ENCODE measurements around the gene ANKRD2. TPM values are rescaled to one million over a fixed set of nuclear protein-coding genes. Genes with fewer than 3 reads are reported as not detected.

ANKRD2 gene
- total RNA-seq, 1 donor from 2014 or later: 0.26 TPM

DNA sequence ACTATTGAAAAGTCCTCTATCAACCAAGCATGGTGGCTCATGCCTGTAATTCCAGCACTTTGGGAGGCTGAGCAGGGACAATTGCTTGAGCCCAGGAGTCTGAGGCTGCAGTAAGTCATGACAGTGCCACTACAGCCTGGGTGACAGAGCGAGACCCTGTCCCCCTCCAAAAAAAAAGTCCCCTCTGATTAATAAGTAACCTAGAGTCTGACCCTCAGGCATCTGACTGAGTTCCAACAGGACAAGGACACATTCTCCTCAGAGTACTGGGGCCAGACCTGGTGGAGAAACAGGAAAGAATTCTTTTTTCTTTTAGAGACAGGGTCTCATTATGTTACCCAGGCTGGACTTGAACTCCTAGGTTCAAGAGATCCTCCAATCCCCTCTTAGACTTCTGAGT lies 50.7 kb downstream of the ANKRD2 start:
- FAIRE-seq (no peak), DNase-seq (ENCODE audit: low read depth) (no peak)
- no peak overlapping the region for H3K4me3 ChIP-seq (ENCODE audit: low read depth, low read length)
- TF ChIP-seq, protein P1, sequence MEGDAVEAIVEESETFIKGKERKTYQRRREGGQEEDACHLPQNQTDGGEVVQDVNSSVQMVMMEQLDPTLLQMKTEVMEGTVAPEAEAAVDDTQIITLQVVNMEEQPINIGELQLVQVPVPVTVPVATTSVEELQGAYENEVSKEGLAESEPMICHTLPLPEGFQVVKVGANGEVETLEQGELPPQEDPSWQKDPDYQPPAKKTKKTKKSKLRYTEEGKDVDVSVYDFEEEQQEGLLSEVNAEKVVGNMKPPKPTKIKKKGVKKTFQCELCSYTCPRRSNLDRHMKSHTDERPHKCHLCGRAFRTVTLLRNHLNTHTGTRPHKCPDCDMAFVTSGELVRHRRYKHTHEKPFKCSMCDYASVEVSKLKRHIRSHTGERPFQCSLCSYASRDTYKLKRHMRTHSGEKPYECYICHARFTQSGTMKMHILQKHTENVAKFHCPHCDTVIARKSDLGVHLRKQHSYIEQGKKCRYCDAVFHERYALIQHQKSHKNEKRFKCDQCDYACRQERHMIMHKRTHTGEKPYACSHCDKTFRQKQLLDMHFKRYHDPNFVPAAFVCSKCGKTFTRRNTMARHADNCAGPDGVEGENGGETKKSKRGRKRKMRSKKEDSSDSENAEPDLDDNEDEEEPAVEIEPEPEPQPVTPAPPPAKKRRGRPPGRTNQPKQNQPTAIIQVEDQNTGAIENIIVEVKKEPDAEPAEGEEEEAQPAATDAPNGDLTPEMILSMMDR (IDR thresholded peaks at IDR 0.05; ENCODE audit: insufficient read depth, low read length, severe bottlenecking): no peak
- H3K36me3 ChIP-seq (ENCODE audit: control insufficient read depth, insufficient read depth, low read length): no peaks in the 10 kb centered on the region
- no peaks in the 10 kb centered on the region for H3K27me3 ChIP-seq (ENCODE audit: control insufficient read depth, insufficient read depth, low read length)

DNA sequence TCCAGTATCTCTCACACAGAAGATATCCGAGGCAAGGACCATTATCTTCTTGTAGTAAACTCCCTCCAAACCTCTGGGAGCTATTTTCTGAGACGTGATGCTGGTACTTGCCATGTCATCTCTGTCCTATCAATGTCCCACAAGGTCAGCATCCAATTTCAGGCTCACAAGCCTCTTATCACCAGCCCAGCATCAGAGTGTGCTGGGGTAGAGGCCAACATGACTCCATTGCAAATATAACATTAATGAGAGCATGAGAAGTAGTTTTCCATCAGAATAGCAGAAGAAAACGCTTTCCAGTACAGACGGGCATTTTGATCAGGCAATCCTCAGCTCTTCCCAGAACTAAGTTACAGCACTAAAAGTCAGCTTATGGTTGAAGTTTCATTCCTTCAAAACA lies 55.2 kb downstream of the ANKRD2 start:
- DNase-seq (ENCODE audit: low read depth) (no peak), FAIRE-seq (no peak)
- TF ChIP-seq, protein P1 (IDR thresholded peaks at IDR 0.05; ENCODE audit: insufficient read depth, low read length, severe bottlenecking): no peak

DNA sequence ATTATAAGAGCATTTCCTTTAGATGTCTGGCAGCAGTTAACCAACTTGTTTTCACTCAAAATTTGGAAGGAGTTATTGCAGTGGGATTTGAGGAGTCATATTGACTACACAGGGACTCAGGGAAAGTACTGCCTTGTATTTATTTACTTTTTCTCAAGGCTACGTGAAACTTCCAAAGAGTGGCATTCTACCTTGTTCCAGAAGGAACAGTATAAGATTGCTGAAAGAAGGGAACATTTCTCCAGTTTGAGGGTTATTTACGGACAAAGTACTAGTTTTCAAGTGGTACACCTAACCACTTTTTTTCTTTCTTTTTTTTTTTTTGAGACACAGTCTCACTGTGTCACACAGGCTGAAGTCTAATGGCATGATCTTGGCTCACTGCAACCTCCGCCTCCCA lies 55.6 kb downstream of the ANKRD2 start:
- TF ChIP-seq, protein P1 (IDR thresholded peaks at IDR 0.05; ENCODE audit: insufficient read depth, low read length, severe bottlenecking): no peak
- no peak for FAIRE-seq
- DNase-seq (ENCODE audit: low read depth): no peak
- Histone ChIP-seq H3K27me3 (ENCODE audit: control insufficient read depth, insufficient read depth, low read length) (no peaks in the 10 kb centered on the region), H3K4me3 (ENCODE audit: low read depth, low read length) (no peak overlapping the region), H3K36me3 (ENCODE audit: control insufficient read depth, insufficient read depth, low read length) (no peaks in the 10 kb centered on the region)

More for the DNA sequence above, 55.2 kb downstream of the ANKRD2 start:
- Histone ChIP-seq H3K27me3 (ENCODE audit: control insufficient read depth, insufficient read depth, low read length) (no peaks in the 10 kb centered on the region), H3K36me3 (ENCODE audit: control insufficient read depth, insufficient read depth, low read length) (no peaks in the 10 kb centered on the region), H3K4me3 (ENCODE audit: low read depth, low read length) (no peak overlapping the region)

DNA sequence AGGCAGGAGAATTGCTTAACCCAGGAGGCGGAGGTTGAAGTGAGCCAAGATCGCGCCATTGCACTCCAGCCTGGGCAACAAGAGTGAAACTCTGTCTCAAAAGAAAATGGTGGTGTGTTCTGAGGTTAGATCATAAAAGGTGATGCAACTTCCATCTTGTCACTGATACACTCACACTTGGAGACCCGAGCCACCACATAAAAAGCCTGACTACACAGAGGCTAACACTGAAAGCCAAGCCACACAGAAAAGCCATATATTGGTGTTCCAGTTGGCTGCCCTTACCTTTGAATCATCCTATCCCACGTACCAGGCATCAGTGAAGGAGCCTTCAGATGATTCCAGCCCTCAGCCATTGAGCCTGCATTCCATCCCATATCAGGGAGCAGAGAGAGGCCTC lies 56.7 kb downstream of the ANKRD2 start:
- Histone ChIP-seq H3K4me3 (ENCODE audit: low read depth, low read length) (no peak overlapping the region), H3K27me3 (ENCODE audit: control insufficient read depth, insufficient read depth, low read length) (no peaks in the 10 kb centered on the region), H3K36me3 (ENCODE audit: control insufficient read depth, insufficient read depth, low read length) (no peaks in the 10 kb centered on the region)
- TF ChIP-seq, protein P1 (IDR thresholded peaks at IDR 0.05; ENCODE audit: insufficient read depth, low read length, severe bottlenecking): no peak
- no peak for FAIRE-seq
- DNase-seq (ENCODE audit: low read depth): no peak

DNA sequence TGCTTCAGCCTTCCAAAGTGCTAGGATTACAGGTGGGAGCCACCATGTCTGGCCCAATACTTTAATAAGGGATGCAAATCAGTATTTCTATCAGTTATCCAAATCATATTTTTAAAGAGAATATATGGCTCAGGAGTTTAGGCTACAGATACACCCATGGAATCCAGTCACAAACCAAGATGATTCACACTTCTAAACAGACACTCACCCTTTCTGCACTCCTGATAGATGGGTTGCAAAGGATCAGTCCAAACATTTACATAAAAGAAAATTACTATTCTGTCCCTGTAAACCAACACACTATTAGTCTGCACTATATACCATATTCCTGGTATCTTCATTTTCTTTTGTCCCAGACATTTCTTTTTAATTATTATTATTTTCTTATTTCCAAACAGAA lies 58.5 kb downstream of the ANKRD2 start:
- DNase-seq (ENCODE audit: low read depth) (no peak), FAIRE-seq (no peak)
- Histone ChIP-seq H3K4me3 (ENCODE audit: low read depth, low read length) (no peak overlapping the region), H3K36me3 (ENCODE audit: control insufficient read depth, insufficient read depth, low read length) (no peaks in the 10 kb centered on the region), H3K27me3 (ENCODE audit: control insufficient read depth, insufficient read depth, low read length) (no peaks in the 10 kb centered on the region)
- TF ChIP-seq, protein P1 (IDR thresholded peaks at IDR 0.05; ENCODE audit: insufficient read depth, low read length, severe bottlenecking): no peak
